ENCODE measurements around the gene COL5A3.

Gene COL5A3

DNA sequence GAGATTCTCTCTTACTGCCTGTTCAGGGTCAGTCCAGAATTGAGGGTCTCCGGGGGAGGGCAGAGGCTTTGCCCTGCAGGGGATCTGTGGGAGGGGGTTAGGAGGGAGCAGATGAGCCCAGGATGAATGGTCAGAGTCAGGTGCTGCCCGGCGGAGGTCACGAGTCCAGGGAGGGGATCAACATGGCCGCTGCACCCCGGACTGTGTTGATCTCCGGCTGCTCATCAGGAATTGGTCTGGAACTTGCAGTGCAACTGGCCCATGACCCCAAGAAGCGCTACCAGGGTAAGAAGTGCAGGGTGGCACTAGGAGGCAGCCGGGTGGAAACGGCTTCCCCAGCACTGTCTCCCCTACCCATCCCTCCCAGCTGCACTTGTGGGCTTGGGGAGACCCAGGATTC lies 3.0 kb upstream of the COL5A3 start, which contains the start of gene RDH8:
Gene RDH8, plus strand, starts transcription at position 168 of the 400 bp plus-strand sequence. Its CDS starts 15 bp downstream, at position 183.
- TF ChIP-seq TOX (CRISPR knock-in tag; IDR thresholded peaks at IDR 0.05; ENCODE audit: borderline replicate concordance) = no peak
- no peak for TF ChIP-seq ESRRG (CRISPR knock-in tag; IDR thresholded peaks at IDR 0.05)
- no peak for TF ChIP-seq ZNF565 (CRISPR knock-in tag; conservative IDR thresholded peaks at IDR 0.05; ENCODE audit: low read depth)
- TF ChIP-seq, protein P1, sequence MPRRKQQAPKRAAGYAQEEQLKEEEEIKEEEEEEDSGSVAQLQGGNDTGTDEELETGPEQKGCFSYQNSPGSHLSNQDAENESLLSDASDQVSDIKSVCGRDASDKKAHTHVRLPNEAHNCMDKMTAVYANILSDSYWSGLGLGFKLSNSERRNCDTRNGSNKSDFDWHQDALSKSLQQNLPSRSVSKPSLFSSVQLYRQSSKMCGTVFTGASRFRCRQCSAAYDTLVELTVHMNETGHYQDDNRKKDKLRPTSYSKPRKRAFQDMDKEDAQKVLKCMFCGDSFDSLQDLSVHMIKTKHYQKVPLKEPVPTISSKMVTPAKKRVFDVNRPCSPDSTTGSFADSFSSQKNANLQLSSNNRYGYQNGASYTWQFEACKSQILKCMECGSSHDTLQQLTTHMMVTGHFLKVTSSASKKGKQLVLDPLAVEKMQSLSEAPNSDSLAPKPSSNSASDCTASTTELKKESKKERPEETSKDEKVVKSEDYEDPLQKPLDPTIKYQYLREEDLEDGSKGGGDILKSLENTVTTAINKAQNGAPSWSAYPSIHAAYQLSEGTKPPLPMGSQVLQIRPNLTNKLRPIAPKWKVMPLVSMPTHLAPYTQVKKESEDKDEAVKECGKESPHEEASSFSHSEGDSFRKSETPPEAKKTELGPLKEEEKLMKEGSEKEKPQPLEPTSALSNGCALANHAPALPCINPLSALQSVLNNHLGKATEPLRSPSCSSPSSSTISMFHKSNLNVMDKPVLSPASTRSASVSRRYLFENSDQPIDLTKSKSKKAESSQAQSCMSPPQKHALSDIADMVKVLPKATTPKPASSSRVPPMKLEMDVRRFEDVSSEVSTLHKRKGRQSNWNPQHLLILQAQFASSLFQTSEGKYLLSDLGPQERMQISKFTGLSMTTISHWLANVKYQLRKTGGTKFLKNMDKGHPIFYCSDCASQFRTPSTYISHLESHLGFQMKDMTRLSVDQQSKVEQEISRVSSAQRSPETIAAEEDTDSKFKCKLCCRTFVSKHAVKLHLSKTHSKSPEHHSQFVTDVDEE (CRISPR knock-in tag; IDR thresholded peaks at IDR 0.05) = no peak
- TF ChIP-seq CSRNP3 (CRISPR knock-in tag; IDR thresholded peaks at IDR 0.05) = no peak
- TF ChIP-seq SNAI2 (CRISPR knock-in tag; IDR thresholded peaks at IDR 0.05) = no peak
- TF ChIP-seq TCF4 (CRISPR knock-in tag; IDR thresholded peaks at IDR 0.05; ENCODE audit: borderline replicate concordance) = no peak
- TF ChIP-seq CREB5 (CRISPR knock-in tag; IDR thresholded peaks at IDR 0.05; ENCODE audit: low read depth) = no peak
- TF ChIP-seq ZNF70 (CRISPR knock-in tag; IDR thresholded peaks at IDR 0.05) = no peak
- no peak for TF ChIP-seq CSDC2 (CRISPR knock-in tag; IDR thresholded peaks at IDR 0.05)
- no peak for ATAC-seq

DNA sequence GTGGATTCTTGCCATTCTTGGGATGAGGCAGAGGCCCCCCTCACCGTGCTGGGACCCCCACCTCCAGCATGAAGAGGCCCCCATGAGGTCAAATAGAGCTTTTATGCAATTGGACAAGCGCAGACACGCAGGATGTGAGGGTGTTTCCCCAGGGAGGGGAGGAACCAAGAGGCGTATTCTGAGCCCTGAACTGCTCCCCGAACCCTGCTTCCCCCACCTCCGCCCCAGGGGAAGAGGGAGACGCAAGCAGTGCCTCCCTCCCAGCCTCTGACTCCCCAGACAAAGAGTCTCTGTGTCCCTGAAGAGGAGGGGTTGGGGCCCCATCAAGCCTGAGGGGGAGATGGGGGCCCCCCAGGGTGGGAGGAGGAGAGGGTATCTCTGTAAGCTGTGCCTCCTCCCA lies 1.7 kb upstream of the COL5A3 start:
- TF ChIP-seq, protein P2, sequence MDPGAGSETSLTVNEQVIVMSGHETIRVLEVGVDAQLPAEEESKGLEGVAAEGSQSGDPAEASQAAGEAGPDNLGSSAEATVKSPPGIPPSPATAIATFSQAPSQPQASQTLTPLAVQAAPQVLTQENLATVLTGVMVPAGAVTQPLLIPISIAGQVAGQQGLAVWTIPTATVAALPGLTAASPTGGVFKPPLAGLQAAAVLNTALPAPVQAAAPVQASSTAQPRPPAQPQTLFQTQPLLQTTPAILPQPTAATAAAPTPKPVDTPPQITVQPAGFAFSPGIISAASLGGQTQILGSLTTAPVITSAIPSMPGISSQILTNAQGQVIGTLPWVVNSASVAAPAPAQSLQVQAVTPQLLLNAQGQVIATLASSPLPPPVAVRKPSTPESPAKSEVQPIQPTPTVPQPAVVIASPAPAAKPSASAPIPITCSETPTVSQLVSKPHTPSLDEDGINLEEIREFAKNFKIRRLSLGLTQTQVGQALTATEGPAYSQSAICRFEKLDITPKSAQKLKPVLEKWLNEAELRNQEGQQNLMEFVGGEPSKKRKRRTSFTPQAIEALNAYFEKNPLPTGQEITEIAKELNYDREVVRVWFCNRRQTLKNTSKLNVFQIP (CRISPR knock-in tag; IDR thresholded peaks at IDR 0.05; ENCODE audit: borderline replicate concordance, low read depth) = no peak
- TF ChIP-seq ARNTL (CRISPR knock-in tag; IDR thresholded peaks at IDR 0.05; ENCODE audit: borderline replicate concordance, low read depth) = no peak
- ATAC-seq = no peak

- no peak for ATAC-seq
These were observed 635 bp upstream of the COL5A3 start for GRCh38 chr19:10010939-10011338.

More at GRCh38 chr19:10010939-10011338, 635 bp upstream of the COL5A3 start:
- TF ChIP-seq CREB5 (CRISPR knock-in tag; IDR thresholded peaks at IDR 0.05; ENCODE audit: low read depth) (no peak), GLIS3 (CRISPR knock-in tag; IDR thresholded peaks at IDR 0.05) (no peak), ZFP30 (CRISPR knock-in tag; IDR thresholded peaks at IDR 0.05) (no peak), OSR1 (CRISPR knock-in tag; IDR thresholded peaks at IDR 0.05) (no peak), TCF4 (CRISPR knock-in tag; IDR thresholded peaks at IDR 0.05; ENCODE audit: borderline replicate concordance) (no peak), ZNF565 (CRISPR knock-in tag; conservative IDR thresholded peaks at IDR 0.05; ENCODE audit: low read depth) (no peak), RARB (CRISPR knock-in tag; IDR thresholded peaks at IDR 0.05) (no peak), CSDC2 (CRISPR knock-in tag; IDR thresholded peaks at IDR 0.05) (no peak), ISL1 (CRISPR knock-in tag; IDR thresholded peaks at IDR 0.05) (no peak), PPARA (CRISPR knock-in tag; IDR thresholded peaks at IDR 0.05; ENCODE audit: borderline replicate concordance) (no peak), ZNF70 (CRISPR knock-in tag; IDR thresholded peaks at IDR 0.05) (no peak)
- TF ChIP-seq, protein P2 (CRISPR knock-in tag; IDR thresholded peaks at IDR 0.05; ENCODE audit: borderline replicate concordance, low read depth) = no peak
- TF ChIP-seq, protein P3, sequence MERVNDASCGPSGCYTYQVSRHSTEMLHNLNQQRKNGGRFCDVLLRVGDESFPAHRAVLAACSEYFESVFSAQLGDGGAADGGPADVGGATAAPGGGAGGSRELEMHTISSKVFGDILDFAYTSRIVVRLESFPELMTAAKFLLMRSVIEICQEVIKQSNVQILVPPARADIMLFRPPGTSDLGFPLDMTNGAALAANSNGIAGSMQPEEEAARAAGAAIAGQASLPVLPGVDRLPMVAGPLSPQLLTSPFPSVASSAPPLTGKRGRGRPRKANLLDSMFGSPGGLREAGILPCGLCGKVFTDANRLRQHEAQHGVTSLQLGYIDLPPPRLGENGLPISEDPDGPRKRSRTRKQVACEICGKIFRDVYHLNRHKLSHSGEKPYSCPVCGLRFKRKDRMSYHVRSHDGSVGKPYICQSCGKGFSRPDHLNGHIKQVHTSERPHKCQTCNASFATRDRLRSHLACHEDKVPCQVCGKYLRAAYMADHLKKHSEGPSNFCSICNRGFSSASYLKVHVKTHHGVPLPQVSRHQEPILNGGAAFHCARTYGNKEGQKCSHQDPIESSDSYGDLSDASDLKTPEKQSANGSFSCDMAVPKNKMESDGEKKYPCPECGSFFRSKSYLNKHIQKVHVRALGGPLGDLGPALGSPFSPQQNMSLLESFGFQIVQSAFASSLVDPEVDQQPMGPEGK (CRISPR knock-in tag; IDR thresholded peaks at IDR 0.05; ENCODE audit: borderline replicate concordance) = no peak

Measured in SK-N-SH treated with all-trans-retinoic acid at 6 μM for 48 hours (cell line).